T-cell (primary cell): Measurements from ENCODE around the gene NRG3. TPM values are rescaled to one million over a fixed set of nuclear protein-coding genes. Genes with fewer than 3 reads are reported as not detected.

Experiments used
- ATAC-seq, 4 experiments: fragments of 200-7000 bp in 3 of 4; fragments of 150-1000 bp in 1 of 4; cut with Tn5 transposase; replicated peaks in 1 of 4; 1 replicate in 3 of 4; 2 replicates in 1 of 4; pipeline ENCODE4 v1.10.0; 2021; ENCODE audit warnings: moderate library complexity in 3 of 4, mild to moderate bottlenecking in 2 of 4, moderate number of reproducible peaks in 1 of 4
- CTCF ChIA-PET, 2 donors: fragments of 300-600 bp; sonication (Branson Sonifier 250); formaldehyde crosslinking; loops; one replicate each; lab custom pipeline; 2022; ENCODE audit warnings: antibody characterized with exemption in 2 of 2; lab: Charles Lee
- POLR2A ChIA-PET, 2 donors: fragments of 300-600 bp; sonication (Branson Sonifier 250); formaldehyde crosslinking; loops; one replicate each; lab custom pipeline; 2022; ENCODE audit warnings: antibody characterized with exemption in 2 of 2; lab: Charles Lee
- DNase-seq, 35 experiments: peaks; one replicate each; pipeline versions ENCODE4 v3.0.0 to v3.0.0-alpha.2; 2013 to 2023
- H3K27ac ChIP-seq: one replicate; pipeline ENCODE4 v1.5.1; 2013; ENCODE audit warnings: low read length
- H3K27me3 ChIP-seq, 2 experiments: replicated peaks in 1 of 2; 1 replicate in 1 of 2; 2 replicates in 1 of 2; pipeline versions ENCODE4 v1.6.1 to v1.7.0; 2013; ENCODE audit warnings: low read length in 1 of 2, mixed read lengths in 1 of 2; ENCODE audit not compliant: control insufficient read depth in 2 of 2, insufficient read depth in 2 of 2; ENCODE audit errors: extremely low read depth in 1 of 2
- H3K36me3 ChIP-seq, 2 donors: 1 replicate in 1 of 2; 2 replicates in 1 of 2; pipeline versions ENCODE4 v1.6.1 to v1.7.0; 2013; ENCODE audit warnings: low read length in 1 of 2; ENCODE audit not compliant: control insufficient read depth in 2 of 2, insufficient read depth in 1 of 2; ENCODE audit errors: extremely low read depth in 1 of 2
- H3K4me1 ChIP-seq, 2 experiments: 1 replicate in 1 of 2; 2 replicates in 1 of 2; pipeline versions ENCODE4 v1.6.1 to v1.7.0; 2013; ENCODE audit warnings: low read length in 2 of 2, mixed read lengths in 1 of 2; ENCODE audit not compliant: insufficient read depth in 2 of 2, control insufficient read depth in 1 of 2; ENCODE audit errors: extremely low read depth in 1 of 2
- H3K4me3 ChIP-seq, 2 donors: 1 replicate in 1 of 2; 2 replicates in 1 of 2; pipeline versions ENCODE4 v1.5.1 to v1.7.0; 2013; ENCODE audit warnings: mild to moderate bottlenecking in 2 of 2, low read length in 1 of 2, moderate library complexity in 1 of 2; ENCODE audit not compliant: control insufficient read depth in 1 of 2; ENCODE audit errors: extremely low read depth in 1 of 2
- H3K9me3 ChIP-seq: 2 replicates; pipeline ENCODE4 v1.7.0; 2013
- H3K27ac Mint-ChIP-seq, 2 donors: one replicate each; pipeline ENCODE4 v1.8.0; 2020 to 2021; ENCODE audit warnings: mild to moderate bottlenecking in 2 of 2, mixed read lengths in 2 of 2
- H3K27me3 Mint-ChIP-seq, 2 donors: one replicate each; pipeline ENCODE4 v1.8.0; 2021 to 2022; ENCODE audit warnings: mixed read lengths in 2 of 2
- H3K36me3 Mint-ChIP-seq: one replicate; pipeline ENCODE4 v1.8.0; 2021; ENCODE audit warnings: mixed read lengths
- H3K4me1 Mint-ChIP-seq, 3 donors: one replicate each; pipeline ENCODE4 v1.8.0; 2020 to 2022; ENCODE audit warnings: mixed read lengths in 3 of 3, mild to moderate bottlenecking in 1 of 3
- H3K4me3 Mint-ChIP-seq, 3 donors: one replicate each; pipeline ENCODE4 v1.8.0; 2020 to 2022; ENCODE audit warnings: mild to moderate bottlenecking in 3 of 3, mixed read lengths in 3 of 3, moderate library complexity in 3 of 3
- H3K9me3 Mint-ChIP-seq, 3 donors: one replicate each; pipeline ENCODE4 v1.8.0; 2020 to 2022; ENCODE audit warnings: mixed read lengths in 3 of 3
- WGBS: methylation state at CpG from one replicate; pipeline ENCODE4 v1.1.5; 2013; ENCODE audit warnings: missing lambda C conversion rate; ENCODE audit not compliant: insufficient coverage; 5-methylcytosine and 5-hydroxymethylcytosine counted together
- total RNA-seq, 35 experiments: library from RNA in 6 of 35; stranded (reverse) in 6 of 35; fragments of 120-200 nt in 1 of 35; gene quantifications; one replicate each; pipeline versions ENCODE4 v1.2.1 to v1.2.4 and lab custom pipeline; 2013 to 2026

Gene NRG3
- total RNA-seq, 5 donors from 2014 or later (not counting 1 experiment from before 2014, with no cell fraction given): 0.12 TPM; not detected in 4

DNA sequence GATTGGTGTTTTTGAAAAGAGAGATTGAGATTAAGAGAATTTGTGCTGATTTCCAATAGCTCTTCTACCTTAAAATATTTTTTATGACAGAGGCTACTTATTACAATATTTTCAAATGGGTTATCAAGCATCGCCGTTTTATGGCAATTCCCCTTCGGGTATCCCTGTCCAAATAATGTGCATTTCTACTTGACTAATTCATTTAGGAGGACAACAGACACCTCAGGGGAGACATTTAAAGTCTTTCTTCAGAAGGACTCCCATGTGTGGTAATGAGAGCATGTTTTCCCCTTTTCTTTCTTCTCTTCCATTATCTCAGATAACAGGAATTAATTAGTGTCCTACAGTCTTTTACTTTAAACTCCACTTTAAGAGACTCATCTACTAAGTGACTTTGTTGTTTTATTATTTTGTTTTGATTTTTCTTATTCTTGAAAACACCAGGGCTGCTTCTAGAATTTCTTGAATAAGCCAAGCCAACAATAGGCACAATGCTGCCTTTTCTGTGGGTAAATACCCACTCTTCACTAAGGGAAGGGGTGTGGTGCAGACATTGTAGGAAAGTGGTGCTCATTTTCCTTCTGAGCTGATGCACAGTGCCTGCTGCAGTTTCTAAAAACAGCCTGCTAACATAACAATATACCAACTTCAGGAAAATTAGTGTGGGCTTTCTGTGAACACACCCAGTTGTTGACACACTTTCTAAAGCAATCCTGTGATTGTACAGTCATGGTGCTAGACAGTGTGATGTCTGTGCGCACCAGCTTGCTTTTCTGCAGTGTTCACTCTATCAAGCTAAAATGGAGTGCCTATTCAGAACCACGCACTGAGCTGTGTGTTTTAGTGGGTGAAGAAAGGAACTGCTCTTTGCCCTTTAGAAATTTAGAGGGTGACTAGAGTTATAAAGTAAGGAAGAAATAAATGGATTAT is 597.7 kb downstream of the NRG3 start:
- no peak for ATAC-seq
- peaks cover 2 to 21% (median 8%) of the 10 kb centered on the region in 3 donors for H3K9me3 Mint-ChIP-seq
- H3K27ac ChIP-seq: no peak overlapping the region
- H3K4me3 Mint-ChIP-seq: no peak overlapping the region
- no peak overlapping the region for H3K27ac Mint-ChIP-seq
- no peaks in the 10 kb centered on the region for H3K36me3 Mint-ChIP-seq
- POLR2A ChIA-PET: no interaction called here
- H3K4me1 ChIP-seq: no peaks in the 10 kb centered on the region
- H3K4me3 ChIP-seq: no peak overlapping the region
- CTCF ChIA-PET: no interaction called here
- no peak for DNase-seq
- no peaks in the 10 kb centered on the region for H3K9me3 ChIP-seq
- H3K27me3 Mint-ChIP-seq: no peaks in the 10 kb centered on the region
- H3K27me3 ChIP-seq: no peaks in the 10 kb centered on the region
- 72% methylated on average over 2 of the region's 5 CpGs for WGBS
- no peaks in the 10 kb centered on the region for H3K36me3 ChIP-seq
- H3K4me1 Mint-ChIP-seq: no peaks in the 10 kb centered on the region

DNA sequence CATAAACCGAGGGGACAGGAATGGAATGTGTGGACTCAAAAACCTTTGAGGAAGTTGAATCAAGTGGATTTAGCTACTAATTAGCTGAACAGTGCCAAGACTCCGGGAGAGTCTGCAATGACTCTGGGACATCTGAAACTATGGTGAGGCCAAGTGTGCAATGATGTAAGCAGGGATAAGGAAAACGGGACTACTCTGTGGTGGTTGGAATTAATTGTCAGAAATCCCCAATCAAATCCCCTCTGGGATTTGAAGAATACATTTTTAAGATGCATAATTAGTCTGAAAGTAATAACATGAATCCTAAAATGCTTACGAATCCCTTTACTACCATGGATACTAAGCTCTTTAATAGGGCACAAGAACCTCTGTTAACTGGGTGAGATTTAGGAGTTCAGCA is 602.8 kb downstream of the NRG3 start:
- Histone ChIP-seq H3K9me3 (no peaks in the 10 kb centered on the region), H3K4me1 (no peaks in the 10 kb centered on the region), H3K36me3 (no peaks in the 10 kb centered on the region), H3K27ac (no peak overlapping the region), H3K4me3 (no peak overlapping the region), H3K27me3 (no peaks in the 10 kb centered on the region)
- Mint-ChIP-seq H3K27ac (no peak overlapping the region), H3K4me1 (no peaks in the 10 kb centered on the region), H3K36me3 (no peaks in the 10 kb centered on the region), H3K4me3 (no peak overlapping the region), H3K27me3 (no peaks in the 10 kb centered on the region), H3K9me3 (peaks cover 2 to 36% (median 15%) of the 10 kb centered on the region in 3 donors)
- WGBS: 62% methylated on average over 2 of the region's 4 CpGs
- ChIA-PET POLR2A (no interaction called here), CTCF (no interaction called here)
- ATAC-seq (no peak), DNase-seq (no peak)

DNA sequence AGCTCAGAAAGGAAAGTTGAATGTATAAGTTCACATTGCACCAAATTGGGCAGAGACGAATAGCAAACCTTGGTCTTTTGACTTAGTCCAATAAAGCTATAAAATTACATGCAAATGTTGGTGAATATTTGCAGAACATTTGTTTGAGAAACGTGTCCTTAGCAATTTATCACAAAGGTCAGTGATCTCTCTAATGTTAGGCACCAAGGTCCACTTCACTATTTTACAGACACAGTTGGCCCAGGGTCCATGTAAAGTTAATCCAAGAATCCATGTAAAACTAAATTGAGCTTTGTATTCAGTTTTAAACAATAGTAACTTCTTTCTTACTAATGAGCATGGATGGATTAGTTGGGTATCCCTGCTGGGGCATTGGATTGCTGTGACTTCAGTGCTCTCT is 617.7 kb downstream of the NRG3 start:
- peaks cover 3 to 24% (median 20%) of the 10 kb centered on the region in 3 donors for H3K9me3 Mint-ChIP-seq
- no peak overlapping the region for H3K27ac Mint-ChIP-seq
- Histone ChIP-seq H3K9me3 (no peaks in the 10 kb centered on the region), H3K4me1 (no peaks in the 10 kb centered on the region), H3K4me3 (no peak overlapping the region), H3K36me3 (no peaks in the 10 kb centered on the region), H3K27me3 (no peaks in the 10 kb centered on the region), H3K27ac (no peak overlapping the region)
- no peak for ATAC-seq
- DNase-seq: no peak
- no peaks in the 10 kb centered on the region for H3K4me1 Mint-ChIP-seq
- H3K27me3 Mint-ChIP-seq: no peaks in the 10 kb centered on the region
- ChIA-PET CTCF (no interaction called here), POLR2A (no interaction called here)
- no peaks in the 10 kb centered on the region for H3K36me3 Mint-ChIP-seq
- WGBS: no CpG with 5 or more reads among the region's 2 CpGs
- H3K4me3 Mint-ChIP-seq: no peak overlapping the region

DNA sequence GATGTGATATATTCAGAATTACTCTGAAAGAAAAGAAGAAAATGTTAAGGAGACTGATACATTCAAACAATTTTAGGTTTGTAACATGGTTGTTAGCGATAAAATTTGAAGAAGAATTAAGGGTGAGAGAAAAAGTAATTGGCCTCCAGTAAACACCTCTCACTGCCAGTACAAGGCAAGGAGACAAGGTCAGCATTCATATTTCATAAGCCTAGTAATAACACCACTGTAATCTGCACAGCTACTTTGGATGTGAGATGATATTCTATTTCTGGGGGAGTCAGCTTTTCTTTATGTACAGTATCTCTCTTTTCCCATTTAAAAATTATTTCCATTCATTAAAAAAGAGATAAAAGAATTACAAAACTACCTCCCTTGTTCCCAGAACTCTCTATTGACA is 621.1 kb downstream of the NRG3 start:
- Mint-ChIP-seq H3K4me1 (no peaks in the 10 kb centered on the region), H3K9me3 (peaks cover 5 to 27% (median 26%) of the 10 kb centered on the region in 3 donors), H3K27me3 (no peaks in the 10 kb centered on the region), H3K4me3 (no peak overlapping the region), H3K27ac (no peak overlapping the region), H3K36me3 (no peaks in the 10 kb centered on the region)
- Histone ChIP-seq H3K27ac (no peak overlapping the region), H3K36me3 (no peaks in the 10 kb centered on the region), H3K9me3 (no peaks in the 10 kb centered on the region), H3K4me3 (no peak overlapping the region), H3K4me1 (no peaks in the 10 kb centered on the region), H3K27me3 (no peaks in the 10 kb centered on the region)
- ChIA-PET CTCF (no interaction called here), POLR2A (no interaction called here)
- DNase-seq (no peak), ATAC-seq (no peak)
- WGBS: no CpG with 5 or more reads among the region's 1 CpG

DNA sequence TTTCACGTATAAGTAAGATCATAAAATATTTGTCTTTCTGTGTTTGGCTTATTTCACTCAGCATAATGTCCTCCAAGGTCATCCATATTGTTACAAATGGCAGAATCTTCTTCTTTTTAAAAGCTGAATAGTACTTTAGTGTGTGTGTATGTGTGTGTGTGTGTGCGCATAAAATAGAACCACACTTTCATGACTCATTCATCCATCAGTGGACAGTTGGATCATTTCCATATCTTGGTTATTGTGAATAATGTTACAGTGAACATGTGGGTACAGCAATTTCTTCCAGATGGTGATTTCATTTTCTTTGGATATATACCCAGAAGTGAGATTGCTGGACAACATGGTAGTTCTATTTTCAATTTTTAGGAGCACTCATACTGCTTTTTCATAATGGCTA is 622.4 kb downstream of the NRG3 start:
- H3K9me3 ChIP-seq: no peaks in the 10 kb centered on the region
- Mint-ChIP-seq H3K9me3 (peaks cover 4 to 24% (median 20%) of the 10 kb centered on the region in 3 donors), H3K36me3 (no peaks in the 10 kb centered on the region), H3K27me3 (no peaks in the 10 kb centered on the region), H3K4me3 (no peak overlapping the region), H3K27ac (no peak overlapping the region), H3K4me1 (no peaks in the 10 kb centered on the region)
- ChIA-PET POLR2A (no interaction called here), CTCF (no interaction called here)
- DNase-seq: no peak
- no peaks in the 10 kb centered on the region for H3K4me1 ChIP-seq
- no peaks in the 10 kb centered on the region for H3K27me3 ChIP-seq
- no CpG with 5 or more reads among the region's 2 CpGs for WGBS
- H3K36me3 ChIP-seq: no peaks in the 10 kb centered on the region
- H3K4me3 ChIP-seq: no peak overlapping the region
- no peak for ATAC-seq
- H3K27ac ChIP-seq: no peak overlapping the region

DNA sequence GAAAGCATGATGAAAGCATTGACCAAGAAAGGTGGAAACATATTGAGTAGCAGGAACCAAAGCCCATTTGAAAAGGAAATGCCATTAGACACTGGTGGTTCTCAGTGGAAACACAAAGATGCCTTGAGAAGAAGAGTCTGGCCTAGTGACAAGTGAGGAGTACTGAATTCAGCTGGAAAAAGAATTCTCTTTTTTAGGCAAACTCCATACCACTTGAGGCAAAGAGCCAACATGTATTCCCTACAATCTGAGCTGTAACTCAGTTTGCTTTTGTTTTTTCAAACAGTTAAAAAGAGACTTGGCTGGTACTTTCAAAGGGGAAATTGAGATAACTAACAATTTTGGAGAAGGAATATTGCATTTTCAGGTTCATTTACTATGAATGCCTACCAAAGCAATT is 624.0 kb downstream of the NRG3 start:
- no peak overlapping the region for H3K4me3 Mint-ChIP-seq
- no peaks in the 10 kb centered on the region for H3K4me1 Mint-ChIP-seq
- H3K4me3 ChIP-seq: no peak overlapping the region
- H3K9me3 ChIP-seq: no peaks in the 10 kb centered on the region
- no peak for ATAC-seq
- no peak for DNase-seq
- no peak overlapping the region for H3K27ac Mint-ChIP-seq
- no peak overlapping the region for H3K27ac ChIP-seq
- H3K4me1 ChIP-seq: no peaks in the 10 kb centered on the region
- H3K27me3 Mint-ChIP-seq: no peaks in the 10 kb centered on the region
- ChIA-PET POLR2A (no interaction called here), CTCF (no interaction called here)
- no peaks in the 10 kb centered on the region for H3K36me3 ChIP-seq
- H3K9me3 Mint-ChIP-seq: peaks cover 7 to 28% (median 17%) of the 10 kb centered on the region in 3 donors
- H3K36me3 Mint-ChIP-seq: no peaks in the 10 kb centered on the region
- no peaks in the 10 kb centered on the region for H3K27me3 ChIP-seq
